Right atrium auricular region (tissue), 2 donors: ENCODE measurements around the gene HMGB3. TPM values are rescaled to one million over a fixed set of nuclear protein-coding genes. Genes with fewer than 3 reads are reported as not detected.

ENCODE experiments used
- DNase-seq: peaks from one replicate; pipeline ENCODE4 v3.0.0-alpha.2; 2019; ENCODE audit warnings: low spot score
- H3K27ac ChIP-seq, 2 donors: fragments of 200-600 bp; sonication (generic); 1 replicate in 1 of 2; 2 replicates in 1 of 2; pipeline ENCODE4 v1.5.1; 2016 to 2019
- H3K27me3 ChIP-seq, 2 donors: fragments of 200-600 bp; sonication (generic); one replicate each; pipeline versions ENCODE4 v1.5.1 to v1.6.0; 2017 to 2019
- H3K36me3 ChIP-seq: fragments of 200-600 bp; sonication (generic); one replicate; pipeline ENCODE4 v1.5.1; 2016
- H3K4me1 ChIP-seq, 2 donors: fragments of 200-600 bp; sonication (generic); one replicate each; pipeline versions ENCODE4 v1.5.1 to v1.6.0; 2017 to 2019
- H3K4me3 ChIP-seq, 2 donors: fragments of 200-600 bp; sonication (generic); 1 replicate in 1 of 2; 2 replicates in 1 of 2; pipeline ENCODE4 v1.5.1; 2017 to 2019; ENCODE audit warnings: mild to moderate bottlenecking in 1 of 2, moderate library complexity in 1 of 2
- H3K9me3 ChIP-seq, 2 donors: fragments of 200-600 bp; sonication (generic); one replicate each; pipeline ENCODE4 v1.5.1; 2019
- CTCF ChIP-seq, 2 donors: fragments of 200-600 bp; sonication (generic); IDR thresholded peaks; one replicate each; pipeline ENCODE4 v1.5.1; 2019; ENCODE audit warnings: antibody characterized with exemption in 2 of 2
- total RNA-seq, 2 donors: library from RNA; depleted of rRNA; stranded (reverse); fragments of >200 nt; gene quantifications; one replicate each; pipeline ENCODE4 v1.1.0, GENCODE V29; 2016

HMGB3 gene
- total RNA-seq, 2 donors from 2014 or later: 1.1 to 2.6 TPM

- TF ChIP-seq CTCF (IDR thresholded peaks at IDR 0.05): no peak
- no peaks in the 10 kb centered on the region for H3K27me3 ChIP-seq
- H3K27ac ChIP-seq: no peak overlapping the region
- H3K4me3 ChIP-seq: no peak overlapping the region
- no peaks in the 10 kb centered on the region for H3K9me3 ChIP-seq
- no peak for DNase-seq
- H3K36me3 ChIP-seq: no peaks in the 10 kb centered on the region
- H3K4me1 ChIP-seq: peaks cover 0 to 2% of the 10 kb centered on the region in 2 donors
Observed at GRCh38 chrX:150977411-150978162, 5.5 kb upstream of the HMGB3 start.

GRCh38 chrX:150980186-150980585 is 2.9 kb upstream of the HMGB3 start:
- DNase-seq: no peak
- Histone ChIP-seq H3K36me3 (no peaks in the 10 kb centered on the region), H3K27me3 (no peaks in the 10 kb centered on the region), H3K4me1 (peaks cover 0 to 10% of the 10 kb centered on the region in 2 donors), H3K27ac (no peak overlapping the region), H3K9me3 (no peaks in the 10 kb centered on the region), H3K4me3 (no peak overlapping the region)
- no peak for TF ChIP-seq CTCF (IDR thresholded peaks at IDR 0.05)

GRCh38 chrX:150980711-150981110 is 2.4 kb upstream of the HMGB3 start:
- no peak overlapping the region for H3K4me3 ChIP-seq
- no peaks in the 10 kb centered on the region for H3K9me3 ChIP-seq
- H3K27me3 ChIP-seq: no peaks in the 10 kb centered on the region
- peaks cover 0 to 10% of the 10 kb centered on the region in 2 donors for H3K4me1 ChIP-seq
- no peak overlapping the region for H3K27ac ChIP-seq
- no peaks in the 10 kb centered on the region for H3K36me3 ChIP-seq
- no peak for TF ChIP-seq CTCF (IDR thresholded peaks at IDR 0.05)
- DNase-seq: no peak

GRCh38 chrX:150982235-150982787 is 824 bp upstream of the HMGB3 start:
- Histone ChIP-seq H3K27ac (no peak overlapping the region), H3K27me3 (no peaks in the 10 kb centered on the region), H3K9me3 (no peaks in the 10 kb centered on the region), H3K4me3 (peak overlapping the region; percentile 30 to 53), H3K4me1 (peaks cover 0 to 10% of the 10 kb centered on the region in 2 donors), H3K36me3 (no peaks in the 10 kb centered on the region)
- DNase-seq: no peak
- no peak for TF ChIP-seq CTCF (IDR thresholded peaks at IDR 0.05)

GRCh38 chrX:150983521-150984168 is 510 bp downstream of the HMGB3 start:
- no peaks in the 10 kb centered on the region for H3K27me3 ChIP-seq
- peak overlapping the region; percentile 38 to 53 for H3K4me3 ChIP-seq
- TF ChIP-seq CTCF (IDR thresholded peaks at IDR 0.05): no peak
- DNase-seq: no peak
- no peaks in the 10 kb centered on the region for H3K36me3 ChIP-seq
- no peaks in the 10 kb centered on the region for H3K9me3 ChIP-seq
- peaks cover 0 to 10% of the 10 kb centered on the region in 2 donors for H3K4me1 ChIP-seq
- no peak overlapping the region for H3K27ac ChIP-seq
